Measurements from ENCODE around the gene ANAPC5.

Gene ANAPC5

GRCh38 chr12:121296618-121297434, 55.4 kb downstream of the ANAPC5 start, which contains the start of gene CAMKK2:
Gene CAMKK2 (minus strand): TSS chr12:121296709. CDS start chr12:121274526, 22,183 bp downstream.
- DNase-seq (ENCODE audit: low read depth, low spot score): no peak
- ChIA-PET POLR2A (interaction anchor here (0.6 to 1.7 kb wide), 4 partner anchors 9 to 26 kb away, joined by 3 to 7 read pairs (median 4); no protein-coding TSS in a partner anchor), CTCF (interaction anchor here (0.5 to 1.0 kb wide), 2 partner anchors 146 to 648 kb away, joined by 3 read pairs; no protein-coding TSS in a partner anchor)
- H3K4me3 ChIP-seq (ENCODE audit: low read depth, low read length): peak within 1 kb of the TSS; percentile 85
- TF ChIP-seq CTCF (IDR thresholded peaks at IDR 0.05; ENCODE audit: insufficient read depth, low read length, missing control alignments): no peak

GRCh38 chr12:121295746-121296617, 56.2 kb downstream of the ANAPC5 start:
- no peak for TF ChIP-seq CTCF (IDR thresholded peaks at IDR 0.05; ENCODE audit: insufficient read depth, low read length, missing control alignments)
- H3K4me3 ChIP-seq (ENCODE audit: low read depth, low read length): peak overlapping the region; percentile 85
- CTCF ChIA-PET: interaction anchor here (0.5 to 1.3 kb wide), 4 partner anchors 9 to 647 kb away, joined by 3 read pairs; no protein-coding TSS in a partner anchor
- POLR2A ChIA-PET: interaction anchor here (0.9 to 1.7 kb wide), 3 partner anchors 9 to 44 kb away, joined by 3 to 7 read pairs (median 4); no protein-coding TSS in a partner anchor
- no peak for DNase-seq (ENCODE audit: low read depth, low spot score)

- TF ChIP-seq CTCF (IDR thresholded peaks at IDR 0.05; ENCODE audit: insufficient read depth, low read length, missing control alignments): no peak
- POLR2A ChIA-PET: interaction anchor here (1.1 to 1.7 kb wide), 2 partner anchors 8 to 43 kb away, joined by 4 to 7 read pairs; no protein-coding TSS in a partner anchor
- H3K4me3 ChIP-seq (ENCODE audit: low read depth, low read length): peak overlapping the region; percentile 85
- CTCF ChIA-PET: interaction anchor here (1.1 to 1.3 kb wide), 2 partner anchors 9 to 11 kb away, joined by 3 read pairs; no protein-coding TSS in a partner anchor
- DNase-seq (ENCODE audit: low read depth, low spot score): no peak
Observed at GRCh38 chr12:121295116-121295745, 57.0 kb downstream of the ANAPC5 start.

- POLR2A ChIA-PET: interaction anchor here (1.1 kb wide), 1 partner anchor 43 kb away, joined by 4 read pairs; no protein-coding TSS in a partner anchor
- CTCF ChIA-PET: interaction anchor here (1.3 kb wide), 1 partner anchor 12 kb away, joined by 3 read pairs; no protein-coding TSS in a partner anchor
- no peak overlapping the region for H3K4me3 ChIP-seq (ENCODE audit: low read depth, low read length)
Observed at GRCh38 chr12:121294151-121294889, 57.9 kb downstream of the ANAPC5 start.

More at GRCh38 chr12:121294151-121294889, 57.9 kb downstream of the ANAPC5 start:
- TF ChIP-seq CTCF (IDR thresholded peaks at IDR 0.05; ENCODE audit: insufficient read depth, low read length, missing control alignments): no peak
- no peak for DNase-seq (ENCODE audit: low read depth, low spot score)
